T-helper 1 cell (primary cell): ENCODE results near the gene BAIAP2L2.
"Not testable (repeated sequence)": the region's sequence is repeated elsewhere in the genome, so short reads cannot be mapped to it uniquely, and the experiment has no call there.

ENCODE experiments used
- DNase-seq, 5 donors: peaks; one replicate each; pipeline ENCODE4 v3.0.0-alpha.2; 2012 to 2020

Gene BAIAP2L2

DNA sequence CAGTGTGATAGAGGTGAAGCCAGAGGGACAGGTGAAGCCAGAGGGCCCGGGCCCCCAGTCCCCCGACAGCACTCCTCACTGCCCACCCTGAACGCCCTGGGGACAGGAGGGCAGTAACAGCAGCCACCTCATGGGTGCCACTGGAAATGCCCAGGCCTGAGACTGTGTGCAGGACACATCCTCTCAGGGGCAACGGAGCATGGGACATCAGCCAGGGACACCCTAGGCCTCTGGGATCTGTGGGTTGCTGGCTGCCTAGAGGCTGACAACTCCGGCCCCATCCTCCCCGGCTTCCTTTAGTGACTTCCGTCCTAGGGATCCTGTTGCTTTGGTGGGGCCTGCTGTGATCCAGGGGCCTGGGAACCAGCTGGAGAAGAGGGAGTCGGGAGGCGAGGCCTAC, 17.4 kb upstream of the BAIAP2L2 start:
- no peak for DNase-seq

DNA sequence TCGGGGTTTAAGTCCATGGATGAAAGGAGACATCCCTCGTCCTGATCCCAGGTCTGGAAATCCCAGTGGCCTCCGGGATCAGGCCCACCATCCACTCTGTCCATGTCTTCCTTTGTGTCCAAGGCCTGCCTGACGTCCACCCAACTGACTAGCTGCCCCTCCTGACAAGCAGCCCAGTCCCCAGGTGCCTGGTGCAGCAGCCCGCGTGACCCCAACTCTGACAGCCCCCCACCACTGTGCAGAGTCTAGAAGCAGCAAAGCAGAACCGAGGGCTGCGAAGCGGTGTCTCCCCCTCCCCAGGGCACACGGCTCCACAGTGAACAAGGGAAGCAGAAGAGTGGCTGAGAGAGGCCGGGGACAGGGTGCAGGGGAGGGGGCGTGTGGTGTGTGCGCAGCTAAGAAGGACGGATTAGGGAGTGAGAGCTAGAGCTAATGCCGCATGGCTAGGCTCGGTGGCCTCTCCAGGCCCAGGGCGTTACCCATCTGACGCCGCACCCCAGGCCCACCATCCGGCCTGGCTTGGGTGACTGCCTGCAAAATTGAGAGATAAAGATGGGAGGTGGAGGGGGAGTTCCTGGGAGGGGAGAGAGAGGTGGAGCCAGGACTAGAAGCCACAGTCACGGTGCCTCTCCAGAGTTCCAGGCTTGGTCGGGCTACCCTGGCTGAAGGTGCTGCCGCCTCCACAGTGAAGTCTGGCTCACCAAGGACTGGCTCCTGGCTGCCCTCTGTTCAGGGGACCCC, 16.6 kb upstream of the BAIAP2L2 start:
- no peak for DNase-seq

DNA sequence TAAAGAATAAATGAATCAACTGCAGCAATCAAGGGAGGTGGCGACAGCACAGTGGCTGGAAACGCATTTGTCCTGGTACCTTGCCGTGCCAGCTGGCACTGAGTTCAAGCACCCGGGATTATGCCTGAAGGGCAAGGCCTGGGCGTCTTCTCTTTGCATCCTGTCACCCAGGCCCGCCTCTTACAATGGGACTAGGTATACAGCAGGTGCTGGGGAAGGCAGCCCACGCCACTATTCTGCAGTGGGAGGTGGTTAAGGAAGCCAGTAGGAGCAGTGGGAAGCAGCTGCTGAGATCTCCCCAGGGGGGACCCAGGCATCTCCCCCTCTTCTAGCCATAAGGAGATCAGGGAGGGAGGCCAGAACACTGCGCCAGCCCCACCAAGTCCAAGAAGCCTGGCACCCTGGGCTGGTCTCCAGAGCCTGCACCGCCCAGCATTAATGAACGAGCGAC, 15.3 kb upstream of the BAIAP2L2 start:
- no peak for DNase-seq

DNA sequence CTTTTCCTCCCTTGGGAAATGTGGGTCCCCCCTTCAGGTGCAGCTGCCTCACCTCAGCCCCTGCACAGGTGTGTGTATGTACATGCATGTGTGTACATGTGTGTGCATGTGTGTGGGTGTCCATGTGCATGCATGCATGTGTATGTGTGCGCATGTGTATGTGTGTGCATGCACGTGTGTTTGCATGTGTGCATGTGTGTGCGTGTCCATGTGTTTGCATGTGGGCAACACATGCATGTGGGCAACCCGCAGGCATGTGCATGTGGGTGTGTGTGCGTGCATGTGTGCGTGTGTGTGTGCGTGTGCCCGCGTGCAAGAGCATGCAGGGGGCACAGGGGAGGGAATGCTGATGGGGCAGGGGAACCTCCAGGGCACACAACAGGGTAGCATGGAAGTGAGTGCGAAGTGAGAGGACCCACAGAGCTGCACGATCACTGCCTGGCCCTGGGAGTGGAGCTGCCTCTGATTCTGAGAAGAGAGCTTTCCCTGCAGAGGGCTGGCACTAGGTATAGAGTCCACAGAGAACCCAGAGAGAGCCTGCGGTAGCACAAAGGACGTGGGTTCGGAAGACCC, 14.6 kb upstream of the BAIAP2L2 start:
- DNase-seq: no peak

DNA sequence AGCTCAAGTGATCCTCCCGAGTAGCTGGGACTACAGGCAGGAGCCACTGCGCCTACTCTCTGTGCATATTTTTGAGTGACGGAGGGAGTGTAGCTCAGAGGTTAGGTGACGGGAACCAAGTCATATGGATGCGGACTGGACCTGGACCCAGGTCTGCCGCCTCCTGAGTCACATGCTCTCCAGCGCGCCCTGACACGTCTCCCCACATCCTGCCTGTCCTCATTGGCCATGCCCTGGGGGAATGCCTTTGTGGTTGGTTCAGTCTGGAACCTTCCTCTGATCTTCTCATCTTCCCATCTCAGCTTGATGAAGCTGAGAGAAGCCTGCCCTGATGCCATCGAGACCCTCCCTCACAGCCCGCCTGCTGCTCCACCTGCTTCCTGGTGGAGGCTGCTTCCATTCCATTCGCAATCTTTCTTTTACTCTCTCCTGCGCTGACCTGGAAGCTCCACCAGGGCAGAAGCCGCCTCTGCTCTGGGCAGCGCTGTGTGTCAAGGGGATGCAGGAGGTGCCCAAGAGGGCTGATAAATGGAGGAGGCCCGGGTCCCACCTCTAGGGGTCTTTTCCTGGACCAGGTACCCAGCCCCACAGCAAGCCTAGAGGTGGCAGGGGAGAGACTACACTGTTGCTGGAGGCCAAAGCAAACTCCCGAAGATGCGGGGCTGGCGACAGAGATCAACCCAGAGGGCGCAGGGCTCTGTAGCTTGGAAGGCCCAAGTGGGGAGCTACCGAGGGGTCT, 13.9 kb upstream of the BAIAP2L2 start:
- DNase-seq: no peak

DNA sequence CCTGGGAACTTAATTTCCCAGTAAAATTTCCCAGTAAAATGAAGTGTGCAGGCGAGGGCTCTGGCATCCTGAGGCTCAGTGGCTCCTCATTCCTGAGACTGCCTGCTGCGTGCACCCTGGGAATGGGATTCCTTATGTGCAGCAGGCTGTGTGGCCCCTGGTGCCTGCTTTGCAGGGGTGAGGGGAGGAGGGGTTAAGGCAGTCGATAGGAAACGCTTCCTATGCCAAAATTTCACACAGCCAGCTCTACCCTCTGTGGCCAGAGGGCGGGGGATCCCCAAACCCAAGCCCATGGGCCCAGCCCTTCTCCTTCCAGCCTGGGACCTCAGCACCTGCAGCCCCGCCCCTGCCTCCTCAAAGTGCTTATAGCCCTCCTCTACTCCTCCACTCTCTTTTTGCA, 12.1 kb upstream of the BAIAP2L2 start:
- DNase-seq: no peak

DNA sequence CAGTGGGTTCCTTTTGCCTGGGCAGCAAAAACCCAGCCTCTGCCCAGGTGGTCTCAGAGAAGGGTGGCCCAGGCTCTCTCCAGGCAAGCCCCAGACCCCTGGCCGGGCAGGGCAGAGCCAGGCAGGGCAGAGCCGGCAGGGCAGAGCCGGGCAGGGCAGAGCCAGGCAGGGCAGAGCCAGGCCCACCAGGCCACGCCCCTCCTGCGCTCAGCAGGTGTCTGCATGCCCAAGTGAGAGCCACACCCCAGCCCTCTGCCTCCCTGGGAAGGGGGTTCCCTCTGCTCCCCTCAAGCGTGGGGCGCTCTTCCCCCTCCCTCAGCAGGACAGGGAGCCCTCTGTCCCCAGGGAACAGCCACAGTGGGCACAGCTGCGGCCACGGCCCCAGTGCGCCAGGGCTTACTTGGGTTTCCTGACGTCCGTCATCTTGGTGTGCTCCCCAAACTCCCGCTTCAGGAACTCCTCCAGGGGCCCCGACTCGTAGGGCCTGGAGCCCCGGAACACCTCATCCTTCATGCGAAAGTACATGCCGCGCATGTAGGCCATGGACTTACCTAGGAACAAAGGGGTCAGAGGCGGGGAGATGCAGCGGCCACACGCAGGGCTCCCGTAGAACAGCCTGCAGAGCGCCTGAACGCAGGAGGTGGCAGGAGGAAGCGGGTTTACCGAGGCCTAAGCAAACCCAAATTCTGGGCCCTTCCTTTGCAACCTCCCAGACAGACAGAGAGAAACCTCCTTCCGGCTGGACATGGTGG, 10.1 kb upstream of the BAIAP2L2 start:
- DNase-seq: no peak

DNA sequence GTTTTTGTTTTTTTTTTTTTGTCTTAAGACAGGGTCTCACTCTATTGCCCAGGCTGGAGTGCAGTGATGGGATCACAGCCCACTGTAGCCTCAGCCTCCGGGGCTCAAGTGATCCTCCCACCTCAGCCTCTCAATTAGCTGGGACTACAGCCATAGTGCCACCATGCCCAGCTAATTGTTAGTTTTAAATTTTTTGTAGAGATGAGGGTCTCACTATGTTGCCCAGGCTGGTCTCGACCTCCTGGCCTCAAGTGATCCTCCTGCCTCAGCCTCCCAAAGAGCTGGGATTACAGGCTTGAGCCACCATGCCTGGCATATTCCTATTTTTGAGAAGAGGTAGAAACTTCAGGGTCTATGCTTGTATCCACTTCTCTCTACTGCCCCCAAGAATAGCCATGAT, 8.3 kb upstream of the BAIAP2L2 start:
- DNase-seq: not testable (repeated sequence)

DNA sequence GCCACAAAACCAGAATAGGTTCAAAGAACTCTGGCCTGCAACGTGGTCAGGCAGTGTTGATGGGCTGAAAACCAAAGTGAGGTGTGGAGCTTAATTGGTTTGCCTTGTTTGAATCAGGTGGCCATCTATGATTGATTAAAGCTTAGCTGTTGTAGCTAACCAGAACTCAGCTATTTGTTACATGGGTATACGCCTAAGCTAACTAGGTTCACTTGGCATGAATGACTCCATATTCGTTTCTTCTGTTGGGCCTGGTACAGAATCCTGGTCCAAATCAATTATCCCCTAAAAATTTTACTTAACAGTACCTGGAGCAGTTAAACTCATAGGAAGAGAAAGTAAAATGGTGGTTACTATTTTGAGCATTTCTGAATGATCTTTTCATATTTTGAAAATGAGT, 7.7 kb upstream of the BAIAP2L2 start:
- no peak for DNase-seq

DNA sequence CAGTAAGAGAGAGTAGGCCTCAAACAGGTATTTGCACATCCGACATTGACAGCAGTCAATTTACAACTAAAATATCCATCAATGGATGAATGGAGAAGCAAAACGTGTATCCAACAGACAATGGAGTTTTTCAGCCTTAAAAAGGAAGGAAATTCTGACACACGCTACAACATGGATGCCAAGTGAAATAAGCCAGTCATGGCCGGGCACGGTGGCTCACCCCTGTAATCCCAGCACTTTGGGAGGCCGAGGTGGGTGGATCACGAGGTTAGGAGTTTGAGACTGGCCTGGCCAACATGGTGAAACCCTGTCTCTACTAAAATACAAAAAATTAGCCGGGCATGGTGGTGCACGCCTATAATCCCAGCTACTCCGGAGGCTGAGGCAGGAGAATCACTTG, 7.1 kb upstream of the BAIAP2L2 start:
- not testable (repeated sequence) for DNase-seq

DNA sequence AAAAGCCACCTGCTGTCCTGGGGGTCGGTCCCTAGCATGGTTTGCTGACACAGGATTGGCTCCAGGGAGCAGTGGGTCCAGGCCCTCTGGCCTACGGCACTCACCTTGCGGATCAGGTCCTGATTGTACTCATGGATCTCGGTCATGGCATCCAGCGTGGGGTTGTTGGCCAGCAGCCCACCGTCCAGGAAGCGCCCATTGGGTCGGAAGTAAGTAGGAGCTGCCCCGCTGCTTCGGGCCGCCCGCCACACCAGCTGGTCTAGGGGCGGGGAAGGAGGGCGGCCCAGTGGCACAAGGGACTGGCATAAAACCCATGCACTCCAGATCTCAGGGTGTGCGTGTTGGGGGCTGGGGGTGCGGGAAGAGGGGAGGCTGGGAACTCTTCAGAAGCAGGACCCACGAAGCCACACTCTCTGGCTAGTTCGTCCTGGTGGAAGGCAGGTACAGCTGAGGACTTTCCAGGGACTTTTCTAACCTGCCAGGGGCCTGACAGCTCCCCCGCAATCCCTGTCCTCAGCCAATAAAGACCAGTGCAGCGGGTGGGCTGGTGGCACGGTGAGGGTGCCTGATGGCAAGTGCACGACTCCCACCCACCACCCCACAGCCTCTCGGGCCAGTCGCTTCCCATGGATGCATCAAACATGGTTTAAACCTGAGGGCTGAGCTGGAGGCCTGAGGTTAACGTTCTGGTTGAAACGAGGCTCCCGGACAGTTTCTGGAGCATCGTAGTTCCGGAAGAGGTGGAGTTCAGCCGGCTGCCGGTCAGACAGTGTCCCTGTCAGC, 5.1 kb upstream of the BAIAP2L2 start:
- no peak for DNase-seq

DNA sequence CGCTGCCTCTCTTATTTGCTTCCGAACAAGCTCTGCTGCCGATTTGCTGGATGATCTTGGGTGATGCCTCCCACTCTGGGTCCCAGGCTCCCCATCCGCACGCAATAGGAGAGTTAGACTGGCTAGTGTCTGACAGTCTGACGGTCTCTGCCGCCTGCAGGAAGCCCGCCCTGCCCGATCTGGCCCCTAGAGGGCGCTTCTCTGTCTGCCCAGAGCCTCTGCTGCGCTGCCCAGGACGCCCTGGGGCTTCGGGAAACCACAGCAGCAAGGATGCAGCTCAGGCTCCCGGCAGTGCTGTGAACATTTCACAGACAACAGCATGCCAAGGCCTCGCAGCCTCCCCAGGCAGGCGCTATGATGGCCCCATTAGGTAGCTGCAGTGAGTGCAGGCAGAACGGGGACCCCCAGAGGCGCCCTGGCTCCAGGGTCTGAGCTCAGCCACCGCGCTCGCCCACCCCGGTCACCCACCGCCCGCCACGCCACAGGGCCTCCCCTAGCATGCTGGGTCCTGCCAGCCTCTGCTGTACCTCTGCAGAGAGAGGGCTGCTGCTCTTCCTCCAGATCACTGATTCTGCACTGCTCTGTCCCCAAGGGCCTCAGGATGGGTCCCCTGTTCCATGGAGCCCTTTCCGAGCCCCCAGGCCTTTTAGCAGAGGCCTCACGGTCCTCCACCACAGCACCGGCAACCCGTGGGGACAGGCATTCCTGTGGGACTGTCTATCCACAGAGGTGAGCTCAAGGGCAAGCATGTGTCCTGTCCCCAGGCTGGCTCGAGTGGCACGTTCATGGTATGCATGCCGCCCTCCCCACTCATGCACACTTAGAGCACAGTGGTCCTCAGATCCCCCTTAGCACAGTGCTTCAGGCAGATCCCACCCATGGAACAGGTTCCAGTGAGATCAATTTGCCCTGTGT, 4.3 kb upstream of the BAIAP2L2 start:
- DNase-seq: peak; percentile 41 to 65 (median 58)

DNA sequence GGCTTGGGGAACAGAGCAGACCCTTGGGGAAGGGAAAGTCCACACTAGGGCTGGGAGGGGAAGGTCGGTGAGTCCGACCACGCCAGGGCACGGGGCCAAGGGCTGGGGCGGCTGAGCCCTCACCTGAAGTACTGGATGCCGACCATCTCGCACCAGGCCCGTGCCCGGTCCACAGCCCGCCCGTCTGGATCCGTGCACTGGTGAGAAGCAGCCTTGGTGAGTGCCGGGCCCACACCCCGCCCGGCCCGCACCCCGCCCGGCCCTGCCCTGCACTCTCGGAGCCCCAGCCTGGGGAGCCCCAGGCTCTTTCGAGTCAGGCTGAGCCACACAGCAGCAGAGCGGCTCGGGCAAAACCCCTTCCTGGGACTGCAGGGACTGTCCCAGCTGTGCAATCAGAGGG, 1.9 kb upstream of the BAIAP2L2 start:
- no peak for DNase-seq

DNA sequence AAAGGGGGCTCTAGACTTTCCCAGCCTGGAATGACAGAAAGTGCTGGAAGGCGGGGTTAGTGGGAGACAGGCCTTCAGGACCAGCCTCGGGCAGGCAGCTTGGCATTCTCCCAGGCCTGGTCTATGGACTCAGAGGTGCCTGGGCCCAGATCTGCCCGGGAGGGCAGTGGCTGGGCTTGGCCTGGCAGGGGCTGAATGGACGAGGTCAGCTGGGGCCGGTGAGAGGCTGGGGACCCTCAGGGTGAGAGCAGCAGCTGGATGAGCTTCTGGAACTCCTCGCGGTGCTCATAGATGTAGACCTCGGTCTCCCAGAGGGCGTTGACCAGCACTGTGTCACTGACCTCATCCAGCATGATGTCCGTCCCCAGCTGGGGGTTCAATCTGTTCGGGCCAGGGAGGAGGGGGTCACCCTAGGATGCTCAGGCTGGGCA, 1.5 kb upstream of the BAIAP2L2 start:
- DNase-seq: no peak

DNA sequence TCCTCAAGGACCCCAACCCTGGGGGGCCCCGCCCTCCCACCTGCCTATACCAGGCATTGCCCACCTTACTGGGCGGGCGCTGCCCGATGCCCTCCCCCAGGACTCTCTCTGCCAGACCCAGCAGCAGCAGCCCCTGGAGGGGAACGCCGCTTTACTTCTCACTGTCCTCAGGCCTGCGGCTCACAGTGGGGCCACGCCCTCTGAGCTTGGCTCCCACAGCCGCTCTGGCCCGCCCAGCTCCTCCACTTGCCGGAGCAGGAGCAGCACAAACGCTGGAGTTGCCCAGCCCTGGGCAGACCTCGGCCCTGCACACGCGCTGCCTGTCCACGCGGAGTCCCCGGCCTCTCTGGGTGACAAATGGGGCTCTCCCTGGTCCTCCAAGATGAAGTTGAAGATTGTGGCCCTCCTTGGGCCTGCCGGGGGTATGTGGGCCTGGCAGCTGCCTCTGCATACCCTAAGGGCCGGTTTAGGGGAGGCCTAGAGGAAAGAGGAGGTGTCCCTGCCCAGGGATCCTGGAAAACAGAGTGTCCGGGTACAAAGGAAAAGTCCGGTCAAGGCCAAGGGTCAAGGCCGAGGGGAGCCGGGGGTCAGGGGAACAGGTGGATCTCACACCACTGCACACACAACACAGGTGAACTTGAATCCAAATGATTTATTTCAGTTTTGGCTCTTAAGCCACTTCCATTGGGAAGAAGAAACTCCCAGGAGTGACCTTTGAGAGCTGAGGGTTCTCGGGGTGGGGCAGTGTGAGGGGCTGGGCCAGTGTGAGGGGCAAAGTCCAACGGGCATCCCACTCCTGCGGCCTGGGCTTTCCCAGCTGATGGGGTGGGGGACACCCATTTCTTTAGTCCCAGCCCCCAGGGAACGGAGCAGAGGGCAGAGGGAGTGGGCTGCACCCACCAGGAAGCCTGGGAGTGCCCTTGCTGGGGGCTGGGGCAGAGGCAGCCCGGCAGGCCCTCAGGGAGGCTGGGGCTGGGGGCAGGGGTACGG, 674 bp upstream of the BAIAP2L2 start:
- no peak for DNase-seq

DNA sequence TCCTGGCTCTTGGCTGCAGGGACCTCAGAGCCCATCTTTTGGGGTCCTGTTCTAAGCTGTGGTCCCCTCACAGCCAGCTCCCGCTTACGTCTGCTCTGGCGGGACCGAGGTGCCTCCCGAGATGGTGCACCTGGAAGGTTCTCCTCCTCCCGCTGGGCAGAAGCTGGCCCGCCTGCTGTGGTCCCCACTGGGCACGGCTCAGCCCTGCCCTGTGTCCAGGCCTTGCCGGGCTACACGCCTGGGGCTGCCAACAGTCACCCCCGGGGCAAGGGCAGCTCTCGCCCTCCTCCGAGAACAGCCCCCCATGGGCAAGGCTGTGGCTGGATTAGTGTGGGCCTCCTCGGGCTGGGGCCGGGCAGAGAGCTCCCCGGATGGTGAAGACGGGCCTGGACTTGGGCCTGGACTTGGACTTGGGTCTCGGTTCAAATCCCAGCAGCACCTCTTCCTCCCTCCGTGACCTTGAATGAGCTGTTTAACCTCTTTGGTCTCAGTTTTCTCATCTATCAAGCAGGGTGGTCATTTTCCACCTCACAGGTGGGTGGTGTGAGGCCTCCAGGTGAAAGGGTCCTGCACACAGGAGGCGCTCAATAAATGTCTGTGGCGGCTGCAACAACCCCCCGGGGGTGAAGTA, 998 bp downstream of the BAIAP2L2 start:
- peak in 2 of 5 donors; percentile 7 to 17 for DNase-seq

DNA sequence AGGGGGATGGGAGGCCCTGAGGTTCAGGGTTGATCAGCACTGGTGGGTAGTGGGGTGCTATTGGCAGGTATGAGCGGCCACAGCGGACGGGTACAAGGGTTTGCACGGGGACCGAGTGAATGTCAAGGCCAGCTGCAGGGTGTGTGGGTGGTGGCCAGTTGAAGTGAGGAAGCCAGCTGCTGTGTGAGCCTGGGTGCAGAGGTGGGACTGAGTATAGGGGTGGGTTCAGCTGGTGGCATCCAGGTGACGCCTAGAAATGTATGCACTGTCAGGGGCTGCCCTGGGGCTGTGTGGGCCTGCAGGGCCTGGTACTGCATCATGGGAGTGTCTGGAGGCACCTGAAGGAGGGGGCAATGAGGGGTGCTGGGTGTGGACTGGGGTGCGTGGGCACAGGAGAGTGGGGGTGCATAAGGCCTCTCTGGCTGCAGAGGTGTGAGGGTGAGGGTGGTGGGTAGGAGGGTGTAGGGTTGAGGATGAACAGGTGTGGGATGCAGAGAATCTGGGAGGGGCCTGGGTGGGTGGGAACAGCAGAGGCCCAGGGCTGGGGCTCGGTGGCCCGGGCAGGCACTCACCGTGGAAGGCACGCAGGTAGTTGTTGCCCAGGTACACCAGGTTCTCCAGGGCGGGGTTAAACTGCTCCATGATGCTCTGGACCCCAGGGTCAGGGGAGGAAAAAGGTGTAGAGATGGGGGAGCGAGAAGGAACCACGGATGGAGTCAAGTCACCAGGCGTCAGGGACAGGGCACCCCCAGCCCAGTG, 1.7 kb downstream of the BAIAP2L2 start:
- DNase-seq: peak in 1 of 5 donors; percentile 14

DNA sequence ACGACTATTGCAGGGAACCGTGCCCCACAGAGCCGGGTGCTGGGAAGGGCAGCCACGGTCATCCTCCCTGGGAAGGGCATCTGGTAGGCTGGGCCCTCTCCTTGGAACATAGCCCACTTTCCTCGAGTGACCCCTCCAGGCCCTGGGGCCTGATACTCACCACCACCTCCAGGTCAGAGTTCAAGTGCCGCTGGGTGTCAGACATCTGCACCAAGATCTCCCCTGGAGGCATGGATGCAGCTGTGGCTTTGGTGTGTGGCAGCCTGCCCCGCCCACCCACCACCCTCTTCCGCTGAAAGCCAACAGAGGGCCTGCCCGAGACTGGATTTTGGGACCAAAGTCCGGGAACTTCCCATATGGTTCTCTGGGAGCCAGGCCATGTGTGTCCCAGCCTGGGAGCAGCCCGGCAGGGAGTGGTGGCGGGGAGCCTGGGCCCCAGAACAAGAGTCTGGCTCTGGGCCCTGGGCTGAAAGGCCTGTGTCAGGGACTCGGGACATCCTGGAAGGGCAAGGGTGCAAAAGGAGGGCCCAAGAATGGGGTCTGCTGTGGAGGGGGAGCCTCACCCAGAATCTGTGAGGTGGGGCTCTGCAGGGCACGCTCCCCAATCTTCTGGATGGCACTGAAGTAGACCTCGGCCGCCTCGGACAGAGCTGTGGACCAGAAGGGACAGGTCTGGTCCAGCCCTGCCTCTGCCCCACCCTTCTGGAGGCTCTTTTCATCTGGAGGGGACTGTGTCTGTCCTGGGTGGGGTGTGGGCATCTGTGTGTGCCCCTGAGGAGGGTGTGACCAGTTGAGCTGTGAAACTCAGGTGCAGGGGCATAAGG, 2.6 kb downstream of the BAIAP2L2 start:
- DNase-seq: no peak
